ENCODE data around the gene FASTK. TPM values are rescaled to one million over a fixed set of nuclear protein-coding genes. Genes with fewer than 3 reads are reported as not detected.

The FASTK gene
- total and polyA plus RNA-seq, 2 of the 4 experiments (the other 2 are of a cell fraction): 53.8 to 115 TPM

GRCh38 chr7:151035902-151036301, 44.7 kb downstream of the FASTK start:
- H3K4me2 ChIP-seq (ENCODE audit: low read depth, low read length): no peak overlapping the region
- H3K14ac ChIP-seq (replicated peaks; ENCODE audit: low read depth, low read length): no peak overlapping the region
- H3K4ac ChIP-seq (ENCODE audit: low read depth, low read length): no peak overlapping the region
- POLR2A ChIA-PET (ENCODE audit: unreplicated experiment): no interaction called here
- no peak overlapping the region for H3K9ac ChIP-seq (ENCODE audit: low read depth, low read length)
- in situ Hi-C loops (cut with MboI; ENCODE audit: low sequenced_read_pairs): no loop called here
- no peak for ATAC-seq (ENCODE audit: low read depth)
- H3K36me3 ChIP-seq (ENCODE audit: control insufficient read depth, insufficient read depth, low read length): peaks cover 30% of the 10 kb centered on the region
- no peak overlapping the region for H4K5ac ChIP-seq (ENCODE audit: low read depth, low read length)
- no peak overlapping the region for H2AK9ac ChIP-seq (replicated peaks; ENCODE audit: low read depth, low read length, poor library complexity)
- dilution Hi-C loops (cut with HindIII; ENCODE audit: low sequenced_read_pairs, unreplicated experiment): no loop called here
- no peak overlapping the region for H4K91ac ChIP-seq (ENCODE audit: insufficient read depth, low read depth, low read length)
- H3K79me1 ChIP-seq (ENCODE audit: low read depth in 1 of 2, low read length in 2 of 2): peaks cover 0 to 22% of the 10 kb centered on the region in 2 experiments; a peak in 1 of 4 replicates
- H2BK15ac ChIP-seq (ENCODE audit: low read depth, low read length): no peak overlapping the region
- H3K9me3 ChIP-seq (ENCODE audit: control insufficient read depth, insufficient read depth, low read length): no peaks in the 10 kb centered on the region
- H2BK20ac ChIP-seq (ENCODE audit: low read depth, low read length): no peak overlapping the region
- intact Hi-C loops (cut with micrococcal nuclease): no loop called here
- no peak overlapping the region for H3K56ac ChIP-seq (ENCODE audit: extremely low read depth, insufficient read depth, low read length)
- TF ChIP-seq MAFK (IDR thresholded peaks at IDR 0.05; ENCODE audit: low read depth, low read length): no peak
- no peak for TF ChIP-seq BHLHE40 (IDR thresholded peaks at IDR 0.05; ENCODE audit: low read depth, low read length)
- no peak for TF ChIP-seq CEBPB (IDR thresholded peaks at IDR 0.05; ENCODE audit: low read depth, low read length)
- TF ChIP-seq RAD21 (IDR thresholded peaks at IDR 0.05; ENCODE audit: low read length): no peak
- no peak for TF ChIP-seq CHD1 (IDR thresholded peaks at IDR 0.05; ENCODE audit: low read depth, low read length)
- TF ChIP-seq, protein P1, sequence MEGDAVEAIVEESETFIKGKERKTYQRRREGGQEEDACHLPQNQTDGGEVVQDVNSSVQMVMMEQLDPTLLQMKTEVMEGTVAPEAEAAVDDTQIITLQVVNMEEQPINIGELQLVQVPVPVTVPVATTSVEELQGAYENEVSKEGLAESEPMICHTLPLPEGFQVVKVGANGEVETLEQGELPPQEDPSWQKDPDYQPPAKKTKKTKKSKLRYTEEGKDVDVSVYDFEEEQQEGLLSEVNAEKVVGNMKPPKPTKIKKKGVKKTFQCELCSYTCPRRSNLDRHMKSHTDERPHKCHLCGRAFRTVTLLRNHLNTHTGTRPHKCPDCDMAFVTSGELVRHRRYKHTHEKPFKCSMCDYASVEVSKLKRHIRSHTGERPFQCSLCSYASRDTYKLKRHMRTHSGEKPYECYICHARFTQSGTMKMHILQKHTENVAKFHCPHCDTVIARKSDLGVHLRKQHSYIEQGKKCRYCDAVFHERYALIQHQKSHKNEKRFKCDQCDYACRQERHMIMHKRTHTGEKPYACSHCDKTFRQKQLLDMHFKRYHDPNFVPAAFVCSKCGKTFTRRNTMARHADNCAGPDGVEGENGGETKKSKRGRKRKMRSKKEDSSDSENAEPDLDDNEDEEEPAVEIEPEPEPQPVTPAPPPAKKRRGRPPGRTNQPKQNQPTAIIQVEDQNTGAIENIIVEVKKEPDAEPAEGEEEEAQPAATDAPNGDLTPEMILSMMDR (conservative IDR thresholded peaks at IDR 0.05; ENCODE audit: low read depth, low read length): no peak
- TF ChIP-seq POLR2A (IDR thresholded peaks at IDR 0.05; ENCODE audit: low read depth, low read length): no peak
- TF ChIP-seq NFE2L2 (IDR thresholded peaks at IDR 0.05; ENCODE audit: low read depth, low read length): no peak
- no peak overlapping the region for H3K27ac ChIP-seq (ENCODE audit: insufficient read depth, low read length)
- H3K4me3 ChIP-seq (ENCODE audit: insufficient read depth, low read depth, low read length): no peak overlapping the region
- H2AFZ ChIP-seq (replicated peaks; ENCODE audit: low read length, poor library complexity): no peak overlapping the region
- H3K9me1 ChIP-seq (ENCODE audit: insufficient read depth, low read length): peaks cover 18% of the 10 kb centered on the region
- H4K20me1 ChIP-seq (ENCODE audit: insufficient read depth, low read length): peaks cover 8% of the 10 kb centered on the region
- CTCF ChIA-PET: no interaction called here
- DNase-seq: no peak
- WGBS, 2 experiments (ENCODE audit: extremely low coverage in 2 of 2, insufficient read length in 1 of 2): 89% methylated on average over 8 of the region's 17 CpGs; no CpG with 5 or more reads in 1 of the 2 experiments
- H3K18ac ChIP-seq (ENCODE audit: low read depth, low read length): no peak overlapping the region
- H2BK120ac ChIP-seq (ENCODE audit: low read depth, low read length): no peak overlapping the region
- BruUV-seq (replicated peaks): no TSS peak
- no peak overlapping the region for H3K23ac ChIP-seq (ENCODE audit: low read depth, low read length)
- no peaks in the 10 kb centered on the region for H3K27me3 ChIP-seq (ENCODE audit: control insufficient read depth, insufficient read depth, low read length)
- H4K8ac ChIP-seq (ENCODE audit: low read depth in 2 of 2, low read length in 2 of 2): no peak overlapping the region
- H2BK5ac ChIP-seq (ENCODE audit: low read depth, low read length, poor library complexity, severe bottlenecking): no peak overlapping the region
- peaks cover 17% of the 10 kb centered on the region for H3K4me1 ChIP-seq (ENCODE audit: control insufficient read depth, insufficient read depth, low read length)
- no peak overlapping the region for H2AK5ac ChIP-seq (ENCODE audit: low read depth, low read length)
